ENCODE data around the gene SH3GL1.

The SH3GL1 gene

GRCh38 chr19:4414144-4414799, 13.9 kb upstream of the SH3GL1 start:
- Histone ChIP-seq H3K36me3 (ENCODE audit: control insufficient read depth in 1 of 2, insufficient read depth in 2 of 2, low read length in 2 of 2) (peaks cover 34 to 35% of the 10 kb centered on the region in 2 experiments), H3K4me3 (ENCODE audit: low read depth, low read length) (no peak overlapping the region), H2BK12ac (ENCODE audit: low read length) (no peak overlapping the region), H4K91ac (ENCODE audit: low read depth, low read length) (no peak overlapping the region), H3K23ac (ENCODE audit: low read length) (no peak overlapping the region), H2BK5ac (ENCODE audit: low read depth, low read length, poor library complexity) (no peak overlapping the region), H3K9me3 (ENCODE audit: insufficient read depth, low read depth, low read length) (no peaks in the 10 kb centered on the region), H3K4ac (ENCODE audit: low read depth, low read length) (peak overlapping the region; percentile 56), H4K12ac (ENCODE audit: low read depth, low read length) (no peak overlapping the region), H4K8ac (ENCODE audit: low read depth, low read length) (no peak overlapping the region), H3K27me3 (ENCODE audit: insufficient read depth, low read length) (no peaks in the 10 kb centered on the region), H3K79me1 (ENCODE audit: low read length) (no peaks in the 10 kb centered on the region), H3K79me2 (ENCODE audit: control insufficient read depth, insufficient read depth, low read length, poor library complexity) (peaks cover 2% of the 10 kb centered on the region), H3K18ac (ENCODE audit: low read length) (no peak overlapping the region), H2AFZ (ENCODE audit: insufficient read depth, low read length, poor library complexity) (no peak overlapping the region), H3K4me2 (ENCODE audit: low read length) (no peak overlapping the region), H3K27ac (ENCODE audit: low read depth, low read length) (no peak overlapping the region), H2AK5ac (ENCODE audit: low read length) (no peak overlapping the region), H2BK120ac (ENCODE audit: insufficient read depth, low read length, poor library complexity) (no peak overlapping the region), H3K14ac (ENCODE audit: low read length) (no peak overlapping the region), H3K9ac (ENCODE audit: low read length) (no peak overlapping the region), H3K4me1 (ENCODE audit: control insufficient read depth in 1 of 2, insufficient read depth in 2 of 2, low read length in 2 of 2) (no peaks in the 10 kb centered on the region)
- no CpG with 5 or more reads among the region's 7 CpGs for WGBS (ENCODE audit: extremely low coverage, insufficient coverage, insufficient read length)
- DNase-seq, result peak in 1 of 2 donors; percentile 22

GRCh38 chr19:4413588-4413987, 13.2 kb upstream of the SH3GL1 start:
- no CpG with 5 or more reads among the region's 3 CpGs for WGBS (ENCODE audit: extremely low coverage, insufficient coverage, insufficient read length)
- Histone ChIP-seq H4K91ac (ENCODE audit: low read depth, low read length) (no peak overlapping the region), H3K9me3 (ENCODE audit: insufficient read depth, low read depth, low read length) (no peaks in the 10 kb centered on the region), H3K79me2 (ENCODE audit: control insufficient read depth, insufficient read depth, low read length, poor library complexity) (peaks cover 2% of the 10 kb centered on the region), H3K4me2 (ENCODE audit: low read length) (no peak overlapping the region), H2BK5ac (ENCODE audit: low read depth, low read length, poor library complexity) (no peak overlapping the region), H3K14ac (ENCODE audit: low read length) (no peak overlapping the region), H3K4me3 (ENCODE audit: low read depth, low read length) (no peak overlapping the region), H3K4ac (ENCODE audit: low read depth, low read length) (no peak overlapping the region), H3K18ac (ENCODE audit: low read length) (no peak overlapping the region), H3K4me1 (ENCODE audit: control insufficient read depth in 1 of 2, insufficient read depth in 2 of 2, low read length in 2 of 2) (no peaks in the 10 kb centered on the region), H2BK12ac (ENCODE audit: low read length) (no peak overlapping the region), H3K36me3 (ENCODE audit: control insufficient read depth in 1 of 2, insufficient read depth in 2 of 2, low read length in 2 of 2) (peaks cover 33 to 39% of the 10 kb centered on the region in 2 experiments), H3K27ac (ENCODE audit: low read depth, low read length) (no peak overlapping the region), H2BK120ac (ENCODE audit: insufficient read depth, low read length, poor library complexity) (no peak overlapping the region), H2AFZ (ENCODE audit: insufficient read depth, low read length, poor library complexity) (no peak overlapping the region), H3K9ac (ENCODE audit: low read length) (no peak overlapping the region), H4K12ac (ENCODE audit: low read depth, low read length) (no peak overlapping the region), H3K79me1 (ENCODE audit: low read length) (no peaks in the 10 kb centered on the region), H3K27me3 (ENCODE audit: insufficient read depth, low read length) (no peaks in the 10 kb centered on the region), H2AK5ac (ENCODE audit: low read length) (no peak overlapping the region), H4K8ac (ENCODE audit: low read depth, low read length) (no peak overlapping the region), H3K23ac (ENCODE audit: low read length) (no peak overlapping the region)
- DNase-seq, result no peak

GRCh38 chr19:4409123-4409933, 9.0 kb upstream of the SH3GL1 start:
- Histone ChIP-seq H2BK12ac (ENCODE audit: low read length) (no peak overlapping the region), H3K9ac (ENCODE audit: low read length) (no peak overlapping the region), H2AK5ac (ENCODE audit: low read length) (no peak overlapping the region), H3K79me2 (ENCODE audit: control insufficient read depth, insufficient read depth, low read length, poor library complexity) (peaks cover 3% of the 10 kb centered on the region), H3K4ac (ENCODE audit: low read depth, low read length) (no peak overlapping the region), H3K36me3 (ENCODE audit: control insufficient read depth in 1 of 2, insufficient read depth in 2 of 2, low read length in 2 of 2) (peaks cover 35 to 38% of the 10 kb centered on the region in 2 experiments), H3K4me2 (ENCODE audit: low read length) (peak overlapping the region; percentile 6), H4K8ac (ENCODE audit: low read depth, low read length) (no peak overlapping the region), H4K12ac (ENCODE audit: low read depth, low read length) (no peak overlapping the region), H3K79me1 (ENCODE audit: low read length) (no peaks in the 10 kb centered on the region), H3K9me3 (ENCODE audit: insufficient read depth, low read depth, low read length) (no peaks in the 10 kb centered on the region), H4K91ac (ENCODE audit: low read depth, low read length) (no peak overlapping the region), H3K23ac (ENCODE audit: low read length) (no peak overlapping the region), H2BK5ac (ENCODE audit: low read depth, low read length, poor library complexity) (no peak overlapping the region), H3K27me3 (ENCODE audit: insufficient read depth, low read length) (no peaks in the 10 kb centered on the region), H3K18ac (ENCODE audit: low read length) (no peak overlapping the region), H3K27ac (ENCODE audit: low read depth, low read length) (no peak overlapping the region), H3K4me1 (ENCODE audit: control insufficient read depth in 1 of 2, insufficient read depth in 2 of 2, low read length in 2 of 2) (no peaks in the 10 kb centered on the region), H2BK120ac (ENCODE audit: insufficient read depth, low read length, poor library complexity) (no peak overlapping the region), H3K4me3 (ENCODE audit: low read depth, low read length) (no peak overlapping the region), H3K14ac (ENCODE audit: low read length) (no peak overlapping the region), H2AFZ (ENCODE audit: insufficient read depth, low read length, poor library complexity) (no peak overlapping the region)
- WGBS (ENCODE audit: extremely low coverage, insufficient coverage, insufficient read length), result no CpG with 5 or more reads among the region's 23 CpGs
- DNase-seq, result no peak

GRCh38 chr19:4406626-4407025, 6.3 kb upstream of the SH3GL1 start:
- no peak overlapping the region for H3K23ac ChIP-seq (ENCODE audit: low read length)

More at GRCh38 chr19:4406626-4407025, 6.3 kb upstream of the SH3GL1 start:
- Histone ChIP-seq H2BK120ac (ENCODE audit: insufficient read depth, low read length, poor library complexity) (no peak overlapping the region), H3K4me3 (ENCODE audit: low read depth, low read length) (no peak overlapping the region), H3K4ac (ENCODE audit: low read depth, low read length) (peak overlapping the region; percentile 2), H3K79me1 (ENCODE audit: low read length) (peaks cover 9% of the 10 kb centered on the region), H3K4me2 (ENCODE audit: low read length) (no peak overlapping the region), H3K9ac (ENCODE audit: low read length) (no peak overlapping the region), H3K9me3 (ENCODE audit: insufficient read depth, low read depth, low read length) (no peaks in the 10 kb centered on the region), H4K12ac (ENCODE audit: low read depth, low read length) (no peak overlapping the region), H3K14ac (ENCODE audit: low read length) (no peak overlapping the region), H2AK5ac (ENCODE audit: low read length) (no peak overlapping the region), H3K79me2 (ENCODE audit: control insufficient read depth, insufficient read depth, low read length, poor library complexity) (peaks cover 14% of the 10 kb centered on the region), H4K8ac (ENCODE audit: low read depth, low read length) (no peak overlapping the region), H2BK5ac (ENCODE audit: low read depth, low read length, poor library complexity) (no peak overlapping the region), H3K27me3 (ENCODE audit: insufficient read depth, low read length) (no peaks in the 10 kb centered on the region), H3K27ac (ENCODE audit: low read depth, low read length) (no peak overlapping the region), H3K4me1 (ENCODE audit: control insufficient read depth in 1 of 2, insufficient read depth in 2 of 2, low read length in 2 of 2) (peaks cover 4 to 7% of the 10 kb centered on the region in 2 experiments), H2AFZ (ENCODE audit: insufficient read depth, low read length, poor library complexity) (no peak overlapping the region), H3K36me3 (ENCODE audit: control insufficient read depth in 1 of 2, insufficient read depth in 2 of 2, low read length in 2 of 2) (peaks cover 23 to 24% of the 10 kb centered on the region in 2 experiments), H4K91ac (ENCODE audit: low read depth, low read length) (no peak overlapping the region), H2BK12ac (ENCODE audit: low read length) (no peak overlapping the region), H3K18ac (ENCODE audit: low read length) (no peak overlapping the region)
- DNase-seq, result no peak
- WGBS (ENCODE audit: extremely low coverage, insufficient coverage, insufficient read length), result no CpG with 5 or more reads among the region's 7 CpGs
